AG10803 (cell line): ENCODE results near the gene GRAMD2A.

Source experiments
- DNase-seq: peaks from one replicate; pipeline ENCODE4 v3.0.0; 2010; ENCODE audit warnings: low read depth
- H3K4me3 ChIP-seq: 2 replicates; pipeline ENCODE4 v1.5.1; 2011; ENCODE audit warnings: mild to moderate bottlenecking, low read length, control low read depth
- TF ChIP-seq, protein P1 (sequence below): conservative IDR thresholded peaks from 2 replicates; pipeline ENCODE4 v1.5.1; 2011; ENCODE audit warnings: mild to moderate bottlenecking, low read length, control low read depth, inconsistent platforms

Gene GRAMD2A

DNA sequence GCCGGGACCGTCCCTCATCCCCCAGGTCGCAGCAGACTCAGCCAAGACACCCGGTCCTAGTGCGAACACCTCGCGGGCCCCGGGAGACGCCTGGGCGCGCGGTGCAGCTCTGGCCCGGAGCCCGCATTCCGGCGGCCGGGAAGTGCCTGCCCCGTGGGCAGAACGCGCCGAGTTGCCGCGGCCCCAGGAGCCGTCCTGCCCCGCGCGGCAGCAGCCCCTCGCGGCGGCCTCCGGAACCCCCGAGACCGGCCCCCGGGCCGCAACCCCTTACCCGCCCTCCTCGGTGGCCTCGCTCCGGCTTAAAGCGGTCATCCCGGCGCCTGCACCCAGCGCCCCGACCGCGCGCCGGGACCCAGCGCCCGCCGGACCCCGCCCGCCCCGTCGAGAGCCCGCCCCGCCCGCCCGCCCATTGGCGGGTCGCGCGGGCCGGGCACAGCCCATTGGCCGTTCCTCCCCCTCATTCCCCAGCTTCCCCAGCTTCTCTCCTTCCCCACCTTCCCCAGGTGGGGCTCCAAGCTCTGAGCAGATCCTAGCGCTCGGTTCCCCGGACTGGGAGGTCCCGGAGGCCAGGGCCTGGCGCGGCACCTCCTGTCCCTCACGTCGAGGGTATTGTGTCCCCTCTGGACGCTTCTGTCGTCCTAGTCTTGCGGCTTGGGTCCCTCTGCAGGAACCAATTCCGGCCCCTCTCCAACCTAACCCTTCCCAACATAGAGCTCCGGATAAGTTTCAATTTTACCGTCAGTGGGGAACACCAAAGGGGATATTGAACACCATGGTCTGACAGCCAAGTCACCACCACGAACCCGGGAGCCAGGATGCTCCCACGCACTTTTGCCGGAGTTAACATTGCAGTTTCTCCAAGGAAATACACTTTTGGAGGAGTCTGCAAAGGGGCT is at the start of gene GRAMD2A:
Gene GRAMD2A, minus strand, starts transcription at position 328 of the 896 bp plus-strand sequence.
- peak; percentile 39 for DNase-seq
- TF ChIP-seq, protein P1, sequence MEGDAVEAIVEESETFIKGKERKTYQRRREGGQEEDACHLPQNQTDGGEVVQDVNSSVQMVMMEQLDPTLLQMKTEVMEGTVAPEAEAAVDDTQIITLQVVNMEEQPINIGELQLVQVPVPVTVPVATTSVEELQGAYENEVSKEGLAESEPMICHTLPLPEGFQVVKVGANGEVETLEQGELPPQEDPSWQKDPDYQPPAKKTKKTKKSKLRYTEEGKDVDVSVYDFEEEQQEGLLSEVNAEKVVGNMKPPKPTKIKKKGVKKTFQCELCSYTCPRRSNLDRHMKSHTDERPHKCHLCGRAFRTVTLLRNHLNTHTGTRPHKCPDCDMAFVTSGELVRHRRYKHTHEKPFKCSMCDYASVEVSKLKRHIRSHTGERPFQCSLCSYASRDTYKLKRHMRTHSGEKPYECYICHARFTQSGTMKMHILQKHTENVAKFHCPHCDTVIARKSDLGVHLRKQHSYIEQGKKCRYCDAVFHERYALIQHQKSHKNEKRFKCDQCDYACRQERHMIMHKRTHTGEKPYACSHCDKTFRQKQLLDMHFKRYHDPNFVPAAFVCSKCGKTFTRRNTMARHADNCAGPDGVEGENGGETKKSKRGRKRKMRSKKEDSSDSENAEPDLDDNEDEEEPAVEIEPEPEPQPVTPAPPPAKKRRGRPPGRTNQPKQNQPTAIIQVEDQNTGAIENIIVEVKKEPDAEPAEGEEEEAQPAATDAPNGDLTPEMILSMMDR: no peak
- H3K4me3 ChIP-seq: peak within 1 kb of the TSS; percentile 35

- no peak for DNase-seq
- TF ChIP-seq, protein P1: no peak
- H3K4me3 ChIP-seq: no peak overlapping the region
Observed at GRCh38 chr15:72242775-72243370, 45.3 kb upstream of the GRAMD2A start.

DNA sequence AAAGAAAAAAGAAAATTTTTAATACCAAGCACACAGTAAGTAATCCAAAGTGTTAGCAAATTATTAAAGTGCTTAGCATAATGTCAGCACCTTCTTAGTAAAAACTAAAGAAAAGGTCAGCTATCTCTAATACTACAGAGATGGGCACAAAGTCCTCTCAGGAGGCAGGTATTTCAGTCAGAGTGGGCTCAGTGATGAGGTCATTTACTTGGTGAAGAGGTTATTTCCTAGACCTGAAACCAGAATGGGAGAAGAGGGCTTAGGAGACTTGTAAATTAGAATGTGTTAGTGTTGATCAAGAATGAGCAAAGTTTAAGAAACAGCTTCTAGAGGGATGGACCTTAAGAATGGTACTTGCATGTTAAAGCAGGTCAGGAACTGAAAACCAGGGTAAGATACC is 42.1 kb upstream of the GRAMD2A start:
- TF ChIP-seq, protein P1: no peak
- no peak overlapping the region for H3K4me3 ChIP-seq
- no peak for DNase-seq

DNA sequence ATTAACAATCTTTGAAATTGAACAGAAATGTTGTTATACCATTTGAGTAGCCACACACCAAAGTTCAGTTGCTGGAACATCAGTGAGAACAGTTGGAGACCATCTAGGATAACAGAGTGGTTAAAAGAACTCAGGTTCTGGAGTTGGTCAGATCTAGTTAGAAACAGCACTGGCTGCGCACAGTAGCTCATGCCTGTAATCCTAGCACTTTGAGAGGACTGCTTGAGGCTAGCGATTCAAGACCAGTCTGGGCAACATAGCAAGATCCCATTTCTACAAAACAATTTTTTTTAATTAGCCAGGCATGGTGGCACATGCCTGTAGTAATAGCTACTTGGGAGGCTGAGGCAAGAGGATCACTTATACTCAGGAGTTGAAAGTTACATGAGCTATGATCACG is 41.0 kb upstream of the GRAMD2A start:
- DNase-seq: no peak
- H3K4me3 ChIP-seq: no peak overlapping the region
- TF ChIP-seq, protein P1: no peak

GRCh38 chr15:72237853-72238224 is 40.3 kb upstream of the GRAMD2A start:
- no peak overlapping the region for H3K4me3 ChIP-seq
- no peak for DNase-seq
- TF ChIP-seq, protein P1: no peak

- peak overlapping the region; percentile 66 for H3K4me3 ChIP-seq
- TF ChIP-seq, protein P1: no peak
- DNase-seq: peak; percentile 98
Observed at GRCh38 chr15:72237029-72237852, 39.7 kb upstream of the GRAMD2A start.
